Activated CD4-positive, alpha-beta T cell treated with anti-CD3 and anti-CD28 coated beads, Interleukin-2, amount 50 U/mL, for 24 hours (primary cell): Measurements from ENCODE around the gene LHPP.
A peak's percentile ranks its signal among the peaks of the same experiment; 100 is the strongest.
"Not testable (repeated sequence)": the region's sequence is repeated elsewhere in the genome, so short reads cannot be mapped to it uniquely, and the experiment has no call there.

Experiments
- DNase-seq, 2 donors: peaks; one replicate each; pipeline ENCODE4 v3.0.0-alpha.2; 2020; ENCODE audit warnings: low read depth in 1 of 2, low spot score in 1 of 2

The LHPP gene

DNA sequence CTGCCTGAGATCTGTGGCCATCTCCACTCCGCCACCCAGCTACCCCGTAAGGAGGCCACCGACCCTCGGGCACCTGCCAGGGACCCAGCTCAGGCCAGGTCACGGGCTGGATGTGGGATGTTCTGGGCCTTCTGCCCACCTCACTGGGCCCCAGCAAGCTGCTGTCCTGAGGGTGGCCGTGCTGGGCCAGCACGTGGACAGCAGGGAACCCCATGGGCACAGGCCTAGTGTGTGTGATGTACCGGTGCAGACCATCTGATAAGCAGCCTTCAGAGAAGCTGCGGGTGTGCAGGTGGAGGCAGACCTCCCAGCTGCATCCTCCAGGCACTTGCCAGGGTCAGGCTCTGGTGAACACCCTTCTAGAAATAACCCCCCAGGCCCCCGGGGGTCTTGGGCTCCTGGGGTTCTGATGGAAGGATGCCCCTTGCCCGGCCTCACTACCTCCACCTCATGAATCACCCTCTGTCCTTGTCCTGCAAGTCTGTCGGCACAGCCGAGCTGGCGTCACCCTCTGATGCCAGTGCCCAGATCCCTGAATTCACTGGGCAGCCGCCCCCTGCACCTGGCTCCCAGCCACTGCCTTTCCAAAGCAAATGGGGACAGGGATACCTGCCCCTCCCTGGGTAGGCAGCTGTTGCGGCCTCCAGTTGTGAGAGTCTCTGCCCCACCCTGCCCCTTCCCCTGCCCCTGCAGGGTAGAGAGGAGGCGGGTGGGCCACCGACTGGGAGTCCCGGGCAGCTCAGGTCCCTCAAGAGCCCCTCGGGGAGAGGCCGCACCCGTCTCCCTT lies 142.8 kb downstream of the LHPP start:
- no peak for DNase-seq

DNA sequence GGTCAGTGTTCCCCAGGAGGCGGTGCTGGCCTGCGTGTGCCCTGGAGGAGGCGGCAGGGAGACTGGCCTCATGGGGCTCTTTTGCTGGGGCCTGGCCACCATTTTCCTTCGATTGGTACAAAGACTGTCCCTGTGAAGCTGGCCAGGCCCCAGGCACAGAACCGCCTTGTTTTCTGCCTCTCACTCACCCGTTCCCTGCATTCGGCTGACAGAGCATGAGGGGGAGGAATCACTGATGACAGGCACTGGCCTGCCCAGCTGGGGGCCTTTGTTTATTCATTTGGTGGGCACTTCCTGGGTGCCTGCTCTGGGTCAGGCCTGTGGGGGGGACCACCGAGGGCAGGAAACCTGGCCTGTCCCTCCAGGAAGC lies 143.4 kb downstream of the LHPP start:
- no peak for DNase-seq

DNA sequence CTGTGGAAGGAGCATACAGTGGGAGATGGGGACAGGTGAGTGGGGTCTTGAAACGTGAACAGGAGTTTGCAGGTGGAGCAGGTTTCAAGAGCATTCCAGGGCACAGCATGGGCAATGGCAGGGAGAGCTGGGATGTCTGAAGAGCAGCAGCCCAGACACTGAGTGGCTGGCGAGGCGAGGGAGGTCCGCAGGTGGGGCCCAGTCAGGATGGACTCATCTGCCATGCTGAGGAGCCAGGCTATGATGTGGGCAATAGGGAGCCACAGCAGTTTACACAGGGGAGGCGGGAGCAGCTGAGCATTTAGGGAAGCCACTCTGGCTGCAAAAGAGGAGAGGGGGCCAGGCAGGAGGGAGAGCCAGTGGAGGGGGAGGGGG lies 143.8 kb downstream of the LHPP start:
- no peak for DNase-seq

- DNase-seq, result no peak
These were observed 144.5 kb downstream of the LHPP start for GRCh38 chr10:124605856-124606812.

DNA sequence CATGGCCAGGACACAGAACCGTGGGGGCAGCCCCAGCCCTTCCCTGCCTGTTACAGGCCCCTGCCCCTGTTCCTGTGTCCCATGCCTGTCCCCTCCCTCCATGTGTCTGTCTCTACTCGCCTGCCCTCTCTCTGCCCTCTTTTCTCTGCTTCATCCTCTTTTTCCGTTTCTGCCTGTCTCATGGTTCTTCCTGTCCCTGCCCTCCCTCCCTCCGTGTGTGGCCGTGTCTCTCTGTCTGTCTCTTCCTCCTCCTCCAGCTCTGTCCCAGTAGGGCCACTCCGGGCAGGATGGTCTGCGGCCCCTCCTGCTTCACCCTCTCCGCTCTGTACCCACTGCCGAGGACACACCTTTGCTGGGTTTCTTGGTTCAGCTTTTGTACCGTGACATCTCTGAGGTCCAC lies 145.2 kb downstream of the LHPP start:
- no peak for DNase-seq

GRCh38 chr10:124607693-124608092 lies 146.1 kb downstream of the LHPP start:
- DNase-seq, result no peak

GRCh38 chr10:124608093-124608721 lies 146.6 kb downstream of the LHPP start:
- no peak for DNase-seq

DNA sequence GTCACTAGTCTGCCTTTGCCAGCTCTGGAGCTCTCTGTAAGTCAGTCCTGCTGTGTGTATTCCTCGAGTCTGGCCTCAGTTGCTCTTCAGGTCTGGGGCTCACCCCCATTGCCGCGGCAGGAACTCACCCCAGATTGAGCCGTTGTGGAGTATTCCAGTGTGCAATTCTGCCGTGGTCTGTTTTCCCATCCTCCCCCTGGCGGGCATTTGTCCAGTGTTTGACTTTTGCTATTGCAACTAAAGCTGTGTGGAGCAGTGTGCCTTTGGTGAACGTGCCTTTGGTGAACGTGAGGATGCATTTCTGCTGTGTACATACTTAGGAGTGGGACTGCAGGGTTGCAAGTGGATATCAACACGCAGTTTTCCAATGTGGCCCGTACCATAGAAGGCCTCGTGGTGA lies 148.1 kb downstream of the LHPP start:
- DNase-seq, result no peak

DNA sequence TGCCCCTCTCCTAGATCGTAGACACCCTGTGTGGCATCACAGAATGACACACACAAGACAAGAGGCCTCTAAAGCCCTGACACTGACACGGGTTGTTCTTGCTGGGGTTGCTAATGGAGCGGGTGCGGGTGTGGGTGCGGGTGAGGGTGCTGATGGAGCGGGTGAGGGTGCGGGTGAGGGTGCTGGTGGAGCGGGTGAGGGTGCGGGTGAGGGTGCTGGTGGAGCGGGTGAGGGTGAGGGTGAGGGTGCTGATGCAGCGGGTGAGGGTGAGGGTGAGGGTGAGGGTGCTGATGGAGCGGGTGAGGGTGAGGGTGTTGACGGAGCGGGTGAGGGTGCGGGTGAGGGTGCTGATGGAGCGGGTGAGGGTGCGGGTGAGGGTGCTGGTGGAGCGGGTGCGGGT lies 148.6 kb downstream of the LHPP start:
- DNase-seq, result not testable (repeated sequence)

DNA sequence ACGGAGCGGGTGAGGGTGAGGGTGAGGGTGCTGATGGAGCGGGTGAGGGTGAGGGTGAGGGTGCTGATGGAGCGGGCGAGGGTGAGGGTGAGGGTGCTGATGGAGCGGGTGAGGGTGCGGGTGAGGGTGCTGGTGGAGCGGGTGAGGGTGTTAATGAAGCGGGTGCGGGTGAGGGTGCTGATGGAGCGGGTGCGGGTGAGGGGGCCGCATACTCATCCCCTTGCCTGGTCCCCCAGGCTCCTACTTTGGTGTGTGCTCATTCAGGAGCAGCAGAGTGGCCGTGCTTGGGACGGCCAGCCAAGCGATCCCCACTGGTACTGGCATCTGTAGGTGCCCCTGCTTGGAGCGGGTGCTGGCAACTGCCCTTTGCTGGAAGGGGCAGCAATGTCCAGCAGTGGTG lies 149.2 kb downstream of the LHPP start:
- DNase-seq, result not testable (repeated sequence)

GRCh38 chr10:124611738-124612137 lies 150.1 kb downstream of the LHPP start:
- no peak for DNase-seq

GRCh38 chr10:124612611-124613498 lies 151.2 kb downstream of the LHPP start:
- DNase-seq, result no peak

- peak in 1 of 2 donors; percentile 54 for DNase-seq
These were observed 152.5 kb downstream of the LHPP start for GRCh38 chr10:124614003-124614659.

GRCh38 chr10:124615259-124615658 lies 153.6 kb downstream of the LHPP start:
- no peak for DNase-seq

GRCh38 chr10:124616040-124616835 lies 154.6 kb downstream of the LHPP start:
- no peak for DNase-seq

- no peak for DNase-seq
These were observed 155.2 kb downstream of the LHPP start for GRCh38 chr10:124616836-124617130.

GRCh38 chr10:124618470-124619073 lies 156.9 kb downstream of the LHPP start:
- DNase-seq, result no peak

GRCh38 chr10:124619195-124619594 lies 157.6 kb downstream of the LHPP start:
- no peak for DNase-seq

- no peak for DNase-seq
These were observed 158.3 kb downstream of the LHPP start for GRCh38 chr10:124619802-124620490.
